Neural progenitor cell (in vitro differentiated cells): Measurements from ENCODE around the gene SERPINF2. TPM values are rescaled to one million over a fixed set of nuclear protein-coding genes. Genes with fewer than 3 reads are reported as not detected.

ENCODE experiments used
- DNase-seq: peaks from one replicate; pipeline ENCODE4 v3.0.0-alpha.2; 2016; ENCODE audit warnings: low spot score
- H2AFZ ChIP-seq: fragments of 200-600 bp; sonication (generic); replicated peaks from 2 replicates; pipeline ENCODE4 v1.6.1; 2016; ENCODE audit warnings: antibody characterized with exemption
- H3F3A ChIP-seq: fragments of 200-600 bp; sonication (generic); 2 replicates; pipeline ENCODE4 v1.6.1; 2016; ENCODE audit warnings: antibody characterized with exemption, low read depth
- H3K27ac ChIP-seq: fragments of 200-600 bp; sonication (generic); 2 replicates; pipeline ENCODE4 v1.5.1; 2016; ENCODE audit warnings: mild to moderate bottlenecking
- H3K27me3 ChIP-seq: fragments of 200-600 bp; sonication (generic); 2 replicates; pipeline ENCODE4 v1.6.1; 2016; ENCODE audit warnings: mild to moderate bottlenecking, moderate library complexity
- H3K36me3 ChIP-seq: fragments of 200-600 bp; sonication (generic); 2 replicates; pipeline ENCODE4 v1.5.1; 2016
- H3K4me1 ChIP-seq: fragments of 200-600 bp; sonication (generic); 2 replicates; pipeline ENCODE4 v1.6.1; 2016; ENCODE audit warnings: mixed run types
- H3K4me2 ChIP-seq: fragments of 200-600 bp; sonication (generic); 2 replicates; pipeline ENCODE4 v1.6.1; 2016
- H3K4me3 ChIP-seq: fragments of 200-600 bp; sonication (generic); 2 replicates; pipeline ENCODE4 v1.5.1; 2016
- H3K79me2 ChIP-seq: fragments of 200-600 bp; sonication (generic); 2 replicates; pipeline ENCODE4 v1.6.1; 2016; ENCODE audit warnings: low read depth
- H3K9ac ChIP-seq: fragments of 200-600 bp; sonication (generic); 2 replicates; pipeline ENCODE4 v1.6.1; 2016
- H3K9me3 ChIP-seq: fragments of 200-600 bp; sonication (generic); 2 replicates; pipeline ENCODE4 v1.5.1; 2016; ENCODE audit warnings: low read depth
- H4K20me1 ChIP-seq: fragments of 200-600 bp; sonication (generic); 2 replicates; pipeline ENCODE4 v1.6.1; 2016; ENCODE audit warnings: low read depth
- H3K27ac Mint-ChIP-seq: 3 replicates; pipeline ENCODE4 v1.8.0; 2021; ENCODE audit warnings: mixed read lengths
- H3K27me3 Mint-ChIP-seq: 2 replicates; pipeline ENCODE4 v1.8.0; 2022; ENCODE audit warnings: low read depth, mild to moderate bottlenecking, inconsistent platforms, moderate library complexity, mixed read lengths; ENCODE audit not compliant: insufficient read depth
- H3K36me3 Mint-ChIP-seq: 3 replicates; pipeline ENCODE4 v1.8.0; 2021; ENCODE audit warnings: mixed read lengths
- H3K4me1 Mint-ChIP-seq: 3 replicates; pipeline ENCODE4 v1.8.0; 2021; ENCODE audit warnings: mixed read lengths
- H3K4me3 Mint-ChIP-seq: 3 replicates; pipeline ENCODE4 v1.8.0; 2021; ENCODE audit warnings: mild to moderate bottlenecking, moderate library complexity, mixed read lengths
- H3K9me3 Mint-ChIP-seq: 3 replicates; pipeline ENCODE4 v1.8.0; 2020; ENCODE audit warnings: mixed read lengths
- CTCF ChIP-seq: fragments of 200-600 bp; sonication (generic); IDR thresholded peaks from 2 replicates; pipeline ENCODE4 v1.5.1; 2017; ENCODE audit warnings: antibody characterized with exemption, mild to moderate bottlenecking
- EZH2 ChIP-seq: fragments of 200-600 bp; sonication (generic); IDR thresholded peaks from 2 replicates; pipeline ENCODE4 v1.6.1; 2017; ENCODE audit warnings: antibody characterized with exemption, mild to moderate bottlenecking, moderate library complexity
- EZH2phosphoT487 ChIP-seq: fragments of 200-600 bp; sonication (generic); IDR thresholded peaks from 2 replicates; pipeline ENCODE4 v1.6.1; 2017; ENCODE audit warnings: antibody characterized with exemption
- total RNA-seq: library from RNA; depleted of rRNA; stranded (reverse); fragments of >200 nt; gene quantifications from 2 replicates; pipeline ENCODE4 v1.2.3, GENCODE V29; 2015; ENCODE audit warnings: low replicate concordance

Gene SERPINF2
- total RNA-seq, 1 donor from 2014 or later, result not detected

GRCh38 chr17:1786708-1787107, 44.0 kb downstream of the SERPINF2 start:
- no peak for TF ChIP-seq EZH2
- no peak for TF ChIP-seq EZH2phosphoT487
- TF ChIP-seq CTCF, result no peak
- Histone ChIP-seq H3K9ac (no peak overlapping the region), H2AFZ (no peak overlapping the region), H3K36me3 (no peaks in the 10 kb centered on the region), H3K79me2 (peaks cover 4% of the 10 kb centered on the region), H3K4me2 (no peak overlapping the region), H3K4me1 (no peaks in the 10 kb centered on the region), H3K27ac (no peak overlapping the region), H3K9me3 (no peaks in the 10 kb centered on the region), H3K4me3 (no peak overlapping the region), H3K27me3 (no peaks in the 10 kb centered on the region), H4K20me1 (no peaks in the 10 kb centered on the region), H3F3A (no peaks in the 10 kb centered on the region)
- Mint-ChIP-seq H3K36me3 (peaks cover 29% of the 10 kb centered on the region), H3K27ac (no peak overlapping the region), H3K4me1 (peaks cover 6% of the 10 kb centered on the region), H3K27me3 (no peaks in the 10 kb centered on the region), H3K4me3 (no peak overlapping the region), H3K9me3 (no peaks in the 10 kb centered on the region)
- DNase-seq, result no peak

- Histone ChIP-seq H4K20me1 (no peaks in the 10 kb centered on the region), H3F3A (no peaks in the 10 kb centered on the region), H2AFZ (no peak overlapping the region), H3K9ac (no peak overlapping the region), H3K4me2 (no peak overlapping the region), H3K27me3 (no peaks in the 10 kb centered on the region), H3K36me3 (no peaks in the 10 kb centered on the region), H3K79me2 (peaks cover 4% of the 10 kb centered on the region), H3K27ac (no peak overlapping the region), H3K9me3 (no peaks in the 10 kb centered on the region), H3K4me3 (no peak overlapping the region), H3K4me1 (no peaks in the 10 kb centered on the region)
- Mint-ChIP-seq H3K27me3 (no peaks in the 10 kb centered on the region), H3K27ac (peak overlapping the region; percentile 29), H3K9me3 (no peaks in the 10 kb centered on the region), H3K4me1 (peaks cover 6% of the 10 kb centered on the region), H3K4me3 (no peak overlapping the region), H3K36me3 (peaks cover 22% of the 10 kb centered on the region)
- no peak for TF ChIP-seq EZH2phosphoT487
- no peak for TF ChIP-seq CTCF
- no peak for TF ChIP-seq EZH2
- no peak for DNase-seq
Measured at GRCh38 chr17:1787301-1787902, 44.7 kb downstream of the SERPINF2 start.

- DNase-seq, result no peak
- H3F3A ChIP-seq, result no peaks in the 10 kb centered on the region
- no peaks in the 10 kb centered on the region for H3K9me3 ChIP-seq
- H3K4me2 ChIP-seq, result no peak overlapping the region
- H3K9me3 Mint-ChIP-seq, result no peaks in the 10 kb centered on the region
- H3K4me1 Mint-ChIP-seq, result no peaks in the 10 kb centered on the region
- no peak overlapping the region for H3K27ac Mint-ChIP-seq
- H3K4me1 ChIP-seq, result no peaks in the 10 kb centered on the region
- no peaks in the 10 kb centered on the region for H3K27me3 Mint-ChIP-seq
- TF ChIP-seq CTCF (no peak), EZH2phosphoT487 (no peak), EZH2 (no peak)
- no peak overlapping the region for H3K9ac ChIP-seq
- H4K20me1 ChIP-seq, result no peaks in the 10 kb centered on the region
- no peak overlapping the region for H3K27ac ChIP-seq
- no peaks in the 10 kb centered on the region for H3K36me3 ChIP-seq
- no peak overlapping the region for H3K4me3 ChIP-seq
- no peaks in the 10 kb centered on the region for H3K27me3 ChIP-seq
- peaks cover 19% of the 10 kb centered on the region for H3K36me3 Mint-ChIP-seq
- no peak overlapping the region for H2AFZ ChIP-seq
- peaks cover 17% of the 10 kb centered on the region for H3K79me2 ChIP-seq
- no peak overlapping the region for H3K4me3 Mint-ChIP-seq
Measured at GRCh38 chr17:1789936-1790335, 47.3 kb downstream of the SERPINF2 start.
